Breast epithelium (tissue), 4 donors: ENCODE measurements around the gene PDPK1. TPM values are rescaled to one million over a fixed set of nuclear protein-coding genes. Genes with fewer than 3 reads are reported as not detected.

Experiments used
- DNase-seq, 2 donors: peaks; one replicate each; pipeline ENCODE4 v3.0.0-alpha.2; 2019; ENCODE audit warnings: low spot score in 2 of 2
- H3K27ac ChIP-seq, 2 donors: fragments of 200-600 bp; sonication (generic) in 1 of 2; one replicate each; pipeline ENCODE4 v1.5.1; 2016 to 2019; ENCODE audit warnings: mild to moderate bottlenecking in 1 of 2
- H3K27me3 ChIP-seq, 2 donors: fragments of 200-600 bp; sonication (generic) in 1 of 2; one replicate each; pipeline versions ENCODE4 v1.5.1 to v1.6.0; 2017 to 2019; ENCODE audit warnings: control low read depth in 1 of 2, mild to moderate bottlenecking in 1 of 2
- H3K36me3 ChIP-seq: fragments of 200-600 bp; one replicate; pipeline ENCODE4 v1.5.1; 2019
- H3K4me1 ChIP-seq, 2 donors: fragments of 200-600 bp; sonication (generic); one replicate each; pipeline ENCODE4 v1.5.1; 2016 to 2019; ENCODE audit warnings: control low read depth in 1 of 2
- H3K4me3 ChIP-seq, 3 donors: fragments of 200-600 bp; sonication (generic); 1 replicate in 2 of 3; 2 replicates in 1 of 3; pipeline ENCODE4 v1.5.1; 2016 to 2019; ENCODE audit warnings: mild to moderate bottlenecking in 3 of 3, moderate library complexity in 2 of 3
- H3K9me3 ChIP-seq, 2 donors: fragments of 200-600 bp; sonication (generic) in 1 of 2; one replicate each; pipeline ENCODE4 v1.5.1; 2016 to 2019; ENCODE audit warnings: control low read depth in 1 of 2
- CTCF ChIP-seq, 3 donors: fragments of 450-650 bp; IDR thresholded peaks; one replicate each; pipeline ENCODE4 v1.5.1; 2016 to 2017; ENCODE audit warnings: antibody characterized with exemption in 3 of 3, mild to moderate bottlenecking in 3 of 3, moderate library complexity in 3 of 3
- POLR2A ChIP-seq: fragments of 450-650 bp; IDR thresholded peaks from one replicate; pipeline ENCODE4 v1.6.1; 2016; ENCODE audit warnings: antibody characterized with exemption, mild to moderate bottlenecking, moderate library complexity
- POLR2AphosphoS5 ChIP-seq, 3 donors: sonication (generic); formaldehyde crosslinking; IDR thresholded peaks; one replicate each; pipeline ENCODE4 v1.6.1; 2017; ENCODE audit warnings: antibody characterized with exemption in 3 of 3
- intact Hi-C: fragments of 100-400 bp; cut with DNase I; formaldehyde crosslinking; loops from one replicate; pipeline ENCODE4 v1.15.1; 2023; ENCODE audit warnings: low total_unique reads
- total RNA-seq, 3 donors: library from RNA; depleted of rRNA; stranded (reverse); fragments of >200 nt; gene quantifications; one replicate each; pipeline ENCODE4 v1.1.0, GENCODE V29; 2016

PDPK1 gene
- total RNA-seq, 3 donors from 2014 or later = 28.8 to 32.8 (median 29.4) TPM

GRCh38 chr16:2497695-2498484, 39.9 kb upstream of the PDPK1 start:
- peak overlapping the region in 2 of 3 donors; percentile 6 to 17 for H3K4me3 ChIP-seq
- intact Hi-C loops = no loop called here

GRCh38 chr16:2498531-2499253, 39.1 kb upstream of the PDPK1 start:
- Histone ChIP-seq H3K4me1 (peaks cover 16 to 28% of the 10 kb centered on the region in 2 donors), H3K27ac (peak overlapping the region; percentile 52 to 77)
- intact Hi-C loops = no loop called here

More at GRCh38 chr16:2497695-2498484, 39.9 kb upstream of the PDPK1 start:
- Histone ChIP-seq H3K4me1 (peaks cover 16 to 28% of the 10 kb centered on the region in 2 donors), H3K36me3 (no peaks in the 10 kb centered on the region), H3K9me3 (no peaks in the 10 kb centered on the region), H3K27me3 (no peaks in the 10 kb centered on the region), H3K27ac (peak overlapping the region; percentile 52 to 70)
- DNase-seq = no peak
- TF ChIP-seq POLR2A (no peak), CTCF (IDR thresholded peaks at IDR 0.05) (no peak), POLR2AphosphoS5 (IDR thresholded peaks at IDR 0.05) (no peak)

GRCh38 chr16:2499454-2499853, 38.4 kb upstream of the PDPK1 start:
- peaks cover 16 to 28% of the 10 kb centered on the region in 2 donors for H3K4me1 ChIP-seq
- DNase-seq = no peak
- H3K36me3 ChIP-seq = no peaks in the 10 kb centered on the region
- no peaks in the 10 kb centered on the region for H3K27me3 ChIP-seq
- TF ChIP-seq POLR2AphosphoS5 (IDR thresholded peaks at IDR 0.05) = no peak
- TF ChIP-seq POLR2A = no peak
- TF ChIP-seq CTCF (IDR thresholded peaks at IDR 0.05) = no peak
- H3K9me3 ChIP-seq = no peaks in the 10 kb centered on the region
- H3K4me3 ChIP-seq = no peak overlapping the region
- intact Hi-C loops = no loop called here
- peak overlapping the region; percentile 52 to 77 for H3K27ac ChIP-seq

More at GRCh38 chr16:2498531-2499253, 39.1 kb upstream of the PDPK1 start:
- DNase-seq = peak; percentile 95 to 97
- H3K4me3 ChIP-seq = peak overlapping the region in 2 of 3 donors; percentile 17 to 24
- no peaks in the 10 kb centered on the region for H3K9me3 ChIP-seq
- H3K36me3 ChIP-seq = no peaks in the 10 kb centered on the region
- TF ChIP-seq POLR2AphosphoS5 (IDR thresholded peaks at IDR 0.05) (peak; percentile 75 to 83 (median 81)), POLR2A (no peak), CTCF (IDR thresholded peaks at IDR 0.05) (no peak)
- H3K27me3 ChIP-seq = no peaks in the 10 kb centered on the region

- H3K4me1 ChIP-seq = peaks cover 16 to 28% of the 10 kb centered on the region in 2 donors
- peak overlapping the region; percentile 52 to 77 for H3K27ac ChIP-seq
- no peaks in the 10 kb centered on the region for H3K27me3 ChIP-seq
- H3K9me3 ChIP-seq = no peaks in the 10 kb centered on the region
- TF ChIP-seq CTCF (IDR thresholded peaks at IDR 0.05) (no peak), POLR2A (no peak), POLR2AphosphoS5 (IDR thresholded peaks at IDR 0.05) (no peak)
- no peaks in the 10 kb centered on the region for H3K36me3 ChIP-seq
- DNase-seq = no peak
- H3K4me3 ChIP-seq = no peak overlapping the region
- intact Hi-C loops = no loop called here
Observed at GRCh38 chr16:2499890-2500429, 37.9 kb upstream of the PDPK1 start.
